Endothelial cell of hepatic sinusoid (primary cell): ENCODE results near the gene PCDHB14.

Source experiments
- in situ Hi-C: cut with HindIII; loops from 2 replicates; pipeline ENCODE4 v1.10.0; 2017; ENCODE audit warnings: low sequenced_read_pairs

The PCDHB14 gene

DNA sequence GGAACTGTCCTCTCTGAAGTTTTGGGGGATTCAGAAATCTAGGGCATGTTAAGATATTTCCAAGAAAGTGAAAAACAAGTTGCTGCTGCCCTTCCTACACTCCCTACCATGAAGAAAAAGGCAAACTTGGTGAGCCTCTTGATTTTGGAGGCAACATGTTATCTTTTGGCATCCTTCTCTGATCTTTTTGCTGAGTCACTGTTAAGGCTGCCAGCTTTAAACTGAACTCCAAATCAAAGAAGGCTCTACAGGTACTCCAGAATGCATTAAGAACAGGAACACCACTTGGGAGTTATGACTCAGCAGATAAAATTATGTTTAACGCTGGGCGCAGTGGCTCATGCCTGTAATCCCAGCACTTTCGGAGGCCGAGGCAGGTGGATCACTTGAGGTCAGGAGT is 46.1 kb downstream of the PCDHB14 start:
- in situ Hi-C loops: no loop called here

DNA sequence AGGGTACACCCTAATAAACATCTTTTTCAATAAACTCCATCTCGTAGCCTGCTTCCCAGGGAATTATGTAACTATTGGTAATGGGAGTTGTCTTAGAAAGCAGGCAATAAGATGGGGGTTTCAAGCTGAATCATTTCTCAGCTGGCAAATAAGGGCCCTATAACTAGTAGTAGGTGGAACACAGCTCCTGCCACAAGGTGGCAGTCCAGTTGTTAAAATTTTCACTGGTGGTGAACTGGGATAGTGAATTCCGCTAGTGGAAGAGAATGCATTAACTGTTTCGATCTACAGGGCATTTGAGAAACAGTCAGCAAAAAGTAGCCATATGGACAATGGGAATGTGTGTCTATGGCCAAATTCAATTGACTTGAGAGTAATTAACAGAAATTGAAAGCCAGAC is 49.8 kb downstream of the PCDHB14 start:
- in situ Hi-C loops: no loop called here
